GM21447 (cell line): ENCODE results near the gene ZNF808.
"Not testable (repeated sequence)": the region's sequence is repeated elsewhere in the genome, so short reads cannot be mapped to it uniquely, and the experiment has no call there.

ENCODE experiments used
- ATAC-seq: cut with Tn5 transposase; IDR thresholded peaks from one replicate; pipeline ENCODE4 v1.9.1; 2021; ENCODE audit not compliant: unreplicated experiment

The ZNF808 gene

GRCh38 chr19:52592301-52592700 lies 64.8 kb downstream of the ZNF808 start:
- ATAC-seq: no peak

- not testable (repeated sequence) for ATAC-seq
Observed at GRCh38 chr19:52593441-52593840, 66.0 kb downstream of the ZNF808 start.

DNA sequence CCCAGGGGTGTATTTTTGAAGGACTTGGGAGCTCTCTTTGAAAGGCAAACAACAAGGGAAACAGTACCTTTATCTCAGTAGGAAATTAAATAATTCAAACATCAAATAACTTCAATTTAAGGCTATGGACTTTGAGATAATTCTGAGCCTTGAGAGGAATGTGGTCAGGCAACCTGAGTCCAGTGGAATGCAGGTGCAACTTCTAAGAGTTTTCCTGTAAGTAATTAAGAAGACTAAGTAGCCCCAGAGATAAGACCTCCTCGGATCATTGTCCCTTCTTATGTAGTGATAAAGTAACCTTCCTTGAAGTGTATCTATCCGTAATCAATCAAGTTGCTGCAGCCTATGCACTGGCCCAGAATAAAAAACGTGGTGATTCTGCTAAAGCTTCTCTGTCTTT lies 71.8 kb downstream of the ZNF808 start:
- ATAC-seq: no peak

GRCh38 chr19:52600639-52601024 lies 73.2 kb downstream of the ZNF808 start:
- no peak for ATAC-seq

DNA sequence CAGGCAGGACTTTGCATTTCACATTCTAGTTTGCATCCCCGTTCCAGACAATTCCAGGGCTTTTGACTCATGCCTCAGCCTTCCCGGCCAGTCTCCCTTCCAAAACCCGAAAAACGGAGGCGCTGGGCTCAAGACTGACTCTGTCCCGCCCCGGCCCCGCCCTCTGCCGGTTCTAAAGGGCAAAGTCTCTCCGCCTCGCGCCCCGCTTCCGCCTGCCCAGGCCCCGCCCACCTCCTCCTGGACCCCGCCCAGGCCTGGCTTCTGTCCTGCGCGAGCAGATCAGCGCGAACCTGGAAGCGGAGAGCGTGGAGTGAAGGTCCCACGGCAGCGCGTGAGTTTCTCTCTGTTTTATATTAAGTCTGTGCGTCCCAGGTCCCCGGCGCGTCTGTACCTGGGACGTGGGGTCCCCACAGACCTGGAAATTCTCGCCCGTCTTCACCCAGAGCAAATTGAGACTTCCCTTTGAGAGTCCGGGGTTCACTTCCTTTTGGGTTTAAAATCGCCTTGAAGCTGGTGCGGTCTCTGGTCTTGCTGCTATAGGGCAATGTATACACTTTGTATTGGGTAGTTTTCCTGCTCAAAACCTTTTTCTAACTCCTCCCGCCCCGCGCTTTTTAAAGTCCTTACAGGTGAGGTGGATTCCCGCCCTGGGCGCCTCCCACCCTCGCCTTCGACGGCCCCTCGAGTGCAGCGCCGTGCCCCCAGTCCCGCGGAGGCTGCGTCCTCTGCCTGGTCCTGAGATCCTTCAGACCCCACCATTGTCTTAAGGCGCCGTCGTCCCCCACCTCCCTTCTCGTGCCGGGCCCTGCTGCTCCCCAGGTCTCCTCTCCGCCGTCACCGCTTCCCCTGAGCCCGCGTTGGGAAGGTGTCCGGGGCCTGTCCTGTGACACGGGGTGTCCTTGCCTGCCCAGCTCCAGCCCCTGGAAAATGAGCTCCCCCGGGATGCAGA lies 73.8 kb downstream of the ZNF808 start:
- ATAC-seq: peak; percentile 91

DNA sequence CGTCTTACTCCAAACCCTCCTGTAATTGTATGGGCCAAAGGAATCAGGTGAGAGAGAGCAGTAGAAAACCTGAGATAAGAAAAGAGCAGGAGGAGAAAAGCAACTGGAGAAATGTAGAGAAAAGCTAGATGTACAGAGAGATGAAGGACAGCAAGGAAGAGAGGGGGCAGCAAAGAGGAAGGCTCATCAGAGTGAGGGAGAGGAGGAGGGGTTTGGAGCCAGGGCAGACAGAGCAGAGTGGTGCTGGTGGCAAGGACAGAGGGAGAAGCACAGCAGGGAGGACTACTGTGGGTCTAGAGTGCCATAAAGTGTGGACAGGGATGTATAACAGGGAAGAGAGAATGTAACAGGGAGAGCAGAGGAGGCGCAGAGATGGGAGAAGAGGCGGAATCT lies 74.5 kb downstream of the ZNF808 start:
- not testable (repeated sequence) for ATAC-seq

DNA sequence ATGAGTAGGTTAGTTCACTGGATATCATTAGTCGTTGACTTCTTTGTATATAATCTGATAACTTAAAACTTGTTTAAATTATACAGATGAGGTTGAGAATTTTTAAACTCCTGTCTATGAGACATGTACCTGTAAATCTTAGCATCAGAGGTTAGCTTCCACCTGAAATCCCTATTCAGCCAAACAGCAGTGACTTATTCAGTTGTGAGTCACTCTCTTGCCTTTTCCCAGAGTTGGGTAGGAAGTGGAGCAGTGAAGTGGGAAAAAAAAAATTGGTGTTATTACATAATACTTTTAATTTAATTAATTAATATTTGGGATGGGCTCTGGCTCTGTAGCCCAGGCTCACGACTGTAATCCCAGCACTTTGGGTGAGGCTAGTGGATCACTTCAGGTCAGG lies 75.5 kb downstream of the ZNF808 start:
- ATAC-seq: no peak

DNA sequence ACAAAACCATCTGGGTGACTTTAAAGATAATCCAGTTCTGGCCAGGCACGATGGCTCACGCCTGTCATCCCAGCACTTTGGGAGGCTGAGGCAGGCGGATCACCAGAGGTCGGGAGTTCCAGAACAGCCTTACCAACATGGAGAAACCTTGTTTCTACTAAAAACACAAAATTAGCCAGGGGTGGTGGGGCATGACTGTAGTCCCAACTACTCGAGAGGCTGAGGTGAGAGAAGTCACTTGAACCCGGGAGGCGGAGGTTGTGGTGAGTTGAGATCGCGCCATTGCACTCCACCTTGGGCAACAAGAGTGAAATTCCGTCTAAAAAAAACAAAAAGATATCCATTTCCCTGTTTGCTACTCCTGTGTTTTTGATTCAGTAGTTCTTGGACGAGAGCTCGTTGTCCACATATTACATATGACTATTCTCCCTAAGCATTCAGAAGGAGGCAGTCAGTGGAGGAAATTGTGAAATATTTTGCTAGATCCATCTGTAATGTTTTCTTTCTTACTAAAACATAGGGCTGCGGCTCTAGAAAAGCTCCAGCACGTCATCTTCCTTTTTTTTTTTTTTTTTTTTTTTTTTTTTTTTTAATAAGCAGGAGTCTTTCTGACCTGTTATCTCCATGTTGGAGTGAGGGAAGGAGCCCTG lies 76.2 kb downstream of the ZNF808 start:
- ATAC-seq: no peak
